ENCODE data around the gene CD2AP.
"Not testable (repeated sequence)": the region's sequence is repeated elsewhere in the genome, so short reads cannot be mapped to it uniquely, and the experiment has no call there.

Gene CD2AP

GRCh38 chr6:47440719-47441118 lies 36.9 kb upstream of the CD2AP start:
- Histone ChIP-seq H3K79me2 (ENCODE audit: insufficient read depth, low read depth) (no peaks in the 10 kb centered on the region), H3K4me2 (no peak overlapping the region), H3K36me3 (ENCODE audit: insufficient read depth) (no peaks in the 10 kb centered on the region), H3K4me1 (ENCODE audit: low read depth, poor library complexity, severe bottlenecking) (peaks cover 7% of the 10 kb centered on the region), H2AFZ (ENCODE audit: low read depth) (no peak overlapping the region), H3K4me3 (IDR thresholded peaks at IDR 0.05; ENCODE audit: insufficient read depth, low read depth, low read length) (no peak overlapping the region), H3K9ac (no peak overlapping the region), H3K27ac (no peak overlapping the region), H4K20me1 (ENCODE audit: insufficient read depth) (no peaks in the 10 kb centered on the region), H3K27me3 (ENCODE audit: insufficient read depth, low read depth) (no peaks in the 10 kb centered on the region)
- no peak for TF ChIP-seq CTCF (conservative IDR thresholded peaks at IDR 0.05; ENCODE audit: low read depth, low read length)

GRCh38 chr6:47444964-47445363 lies 32.6 kb upstream of the CD2AP start:
- H2AFZ ChIP-seq (ENCODE audit: low read depth); H4K20me1 ChIP-seq (ENCODE audit: insufficient read depth); H3K79me2 ChIP-seq (ENCODE audit: insufficient read depth, low read depth); H3K4me2 ChIP-seq; H3K9ac ChIP-seq; H3K4me3 ChIP-seq (IDR thresholded peaks at IDR 0.05; ENCODE audit: insufficient read depth, low read depth, low read length); H3K36me3 ChIP-seq (ENCODE audit: insufficient read depth); H3K27ac ChIP-seq; H3K4me1 ChIP-seq (ENCODE audit: low read depth, poor library complexity, severe bottlenecking); H3K27me3 ChIP-seq (ENCODE audit: insufficient read depth, low read depth): not testable (repeated sequence)

GRCh38 chr6:47446669-47447330 lies 30.8 kb upstream of the CD2AP start:
- H3K4me2 ChIP-seq, result no peak overlapping the region
- H3K27ac ChIP-seq, result no peak overlapping the region
- H4K20me1 ChIP-seq (ENCODE audit: insufficient read depth), result no peaks in the 10 kb centered on the region
- no peak overlapping the region for H2AFZ ChIP-seq (ENCODE audit: low read depth)
- no peaks in the 10 kb centered on the region for H3K36me3 ChIP-seq (ENCODE audit: insufficient read depth)
- H3K79me2 ChIP-seq (ENCODE audit: insufficient read depth, low read depth), result no peaks in the 10 kb centered on the region
- no peak for TF ChIP-seq CTCF (conservative IDR thresholded peaks at IDR 0.05; ENCODE audit: low read depth, low read length)
- no peaks in the 10 kb centered on the region for H3K4me1 ChIP-seq (ENCODE audit: low read depth, poor library complexity, severe bottlenecking)
- H3K4me3 ChIP-seq (IDR thresholded peaks at IDR 0.05; ENCODE audit: insufficient read depth, low read depth, low read length), result no peak overlapping the region
- H3K27me3 ChIP-seq (ENCODE audit: insufficient read depth, low read depth), result no peaks in the 10 kb centered on the region
- H3K9ac ChIP-seq, result no peak overlapping the region

- Histone ChIP-seq H3K4me1 (ENCODE audit: low read depth, poor library complexity, severe bottlenecking) (no peaks in the 10 kb centered on the region), H3K36me3 (ENCODE audit: insufficient read depth) (no peaks in the 10 kb centered on the region), H3K27ac (no peak overlapping the region), H4K20me1 (ENCODE audit: insufficient read depth) (no peaks in the 10 kb centered on the region), H2AFZ (ENCODE audit: low read depth) (no peak overlapping the region), H3K9ac (no peak overlapping the region), H3K4me3 (IDR thresholded peaks at IDR 0.05; ENCODE audit: insufficient read depth, low read depth, low read length) (no peak overlapping the region), H3K79me2 (ENCODE audit: insufficient read depth, low read depth) (no peaks in the 10 kb centered on the region), H3K4me2 (no peak overlapping the region), H3K27me3 (ENCODE audit: insufficient read depth, low read depth) (no peaks in the 10 kb centered on the region)
- no peak for TF ChIP-seq CTCF (conservative IDR thresholded peaks at IDR 0.05; ENCODE audit: low read depth, low read length)
Observed at GRCh38 chr6:47447722-47448121, 29.9 kb upstream of the CD2AP start.

- H4K20me1 ChIP-seq (ENCODE audit: insufficient read depth), result no peaks in the 10 kb centered on the region
- H3K27ac ChIP-seq, result no peak overlapping the region
- no peaks in the 10 kb centered on the region for H3K27me3 ChIP-seq (ENCODE audit: insufficient read depth, low read depth)
- no peaks in the 10 kb centered on the region for H3K36me3 ChIP-seq (ENCODE audit: insufficient read depth)
- no peaks in the 10 kb centered on the region for H3K79me2 ChIP-seq (ENCODE audit: insufficient read depth, low read depth)
- no peak overlapping the region for H3K4me2 ChIP-seq
- TF ChIP-seq CTCF (conservative IDR thresholded peaks at IDR 0.05; ENCODE audit: low read depth, low read length), result no peak
- no peaks in the 10 kb centered on the region for H3K4me1 ChIP-seq (ENCODE audit: low read depth, poor library complexity, severe bottlenecking)
- H3K9ac ChIP-seq, result no peak overlapping the region
- H3K4me3 ChIP-seq (IDR thresholded peaks at IDR 0.05; ENCODE audit: insufficient read depth, low read depth, low read length), result no peak overlapping the region
- no peak overlapping the region for H2AFZ ChIP-seq (ENCODE audit: low read depth)
Observed at GRCh38 chr6:47451162-47451561, 26.4 kb upstream of the CD2AP start.
